Peyer's patch (tissue), 4 donors: ENCODE data around the gene CHST11.

Experiments
- POLR2A ChIP-seq, 2 donors: fragments of 450-650 bp; IDR thresholded peaks; one replicate each; pipeline ENCODE4 v1.5.1; 2017; ENCODE audit warnings: antibody characterized with exemption in 2 of 2, mild to moderate bottlenecking in 2 of 2, moderate library complexity in 2 of 2
- TF ChIP-seq, protein P1 (sequence below), 6 experiments: fragments of 450-650 bp in 4 of 6; fragments of 200-600 bp in 2 of 6; sonication (generic) in 1 of 6; IDR thresholded peaks; one replicate each; pipeline ENCODE4 v1.5.1; 2017 to 2019; ENCODE audit warnings: antibody characterized with exemption in 6 of 6, mild to moderate bottlenecking in 3 of 6, moderate library complexity in 1 of 6

DNA sequence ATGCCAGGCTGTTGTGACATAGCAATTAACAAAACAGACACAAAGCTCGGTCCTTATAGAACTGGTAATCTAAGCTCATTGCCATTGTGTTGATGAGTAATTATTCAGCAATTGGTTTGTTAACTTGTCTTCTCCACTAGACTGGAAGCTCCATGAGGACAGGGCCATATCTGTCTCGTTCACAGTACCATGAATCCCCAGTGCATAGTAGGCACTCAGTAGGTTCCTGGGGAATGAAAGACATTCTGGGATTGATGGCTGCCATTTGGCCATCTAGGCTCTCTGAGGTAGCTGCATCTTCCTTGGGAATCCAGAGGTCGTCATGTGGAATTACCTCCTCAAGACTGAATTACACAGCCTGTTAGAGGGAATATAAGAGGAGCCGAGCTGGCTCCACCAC, 177.3 kb downstream of the CHST11 start:
- TF ChIP-seq POLR2A (IDR thresholded peaks at IDR 0.05): no peak
- TF ChIP-seq, protein P1, sequence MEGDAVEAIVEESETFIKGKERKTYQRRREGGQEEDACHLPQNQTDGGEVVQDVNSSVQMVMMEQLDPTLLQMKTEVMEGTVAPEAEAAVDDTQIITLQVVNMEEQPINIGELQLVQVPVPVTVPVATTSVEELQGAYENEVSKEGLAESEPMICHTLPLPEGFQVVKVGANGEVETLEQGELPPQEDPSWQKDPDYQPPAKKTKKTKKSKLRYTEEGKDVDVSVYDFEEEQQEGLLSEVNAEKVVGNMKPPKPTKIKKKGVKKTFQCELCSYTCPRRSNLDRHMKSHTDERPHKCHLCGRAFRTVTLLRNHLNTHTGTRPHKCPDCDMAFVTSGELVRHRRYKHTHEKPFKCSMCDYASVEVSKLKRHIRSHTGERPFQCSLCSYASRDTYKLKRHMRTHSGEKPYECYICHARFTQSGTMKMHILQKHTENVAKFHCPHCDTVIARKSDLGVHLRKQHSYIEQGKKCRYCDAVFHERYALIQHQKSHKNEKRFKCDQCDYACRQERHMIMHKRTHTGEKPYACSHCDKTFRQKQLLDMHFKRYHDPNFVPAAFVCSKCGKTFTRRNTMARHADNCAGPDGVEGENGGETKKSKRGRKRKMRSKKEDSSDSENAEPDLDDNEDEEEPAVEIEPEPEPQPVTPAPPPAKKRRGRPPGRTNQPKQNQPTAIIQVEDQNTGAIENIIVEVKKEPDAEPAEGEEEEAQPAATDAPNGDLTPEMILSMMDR (IDR thresholded peaks at IDR 0.05): no peak
